ENCODE results near the gene ECM2. TPM values are rescaled to one million over a fixed set of nuclear protein-coding genes. Genes with fewer than 3 reads are reported as not detected.
A peak's percentile ranks its signal among the peaks of the same experiment; 100 is the strongest.

The ECM2 gene
- total and polyA plus RNA-seq, 4 donors, result 47.8 to 102 (median 60.1) TPM

GRCh38 chr9:92509050-92509449 is 26.7 kb downstream of the ECM2 start:
- H3K27ac ChIP-seq (ENCODE audit: low read depth in 1 of 2, low read length in 2 of 2), result peak overlapping the region in 1 of 2 donors; percentile 28
- H3K27me3 ChIP-seq (ENCODE audit: control insufficient read depth in 1 of 2, insufficient read depth in 2 of 2, low read length in 1 of 2), result no peaks in the 10 kb centered on the region
- 93 to 95% methylated on average over 5 of the region's 5 CpGs for WGBS, 2 donors
- no peaks in the 10 kb centered on the region for H3K36me3 ChIP-seq (ENCODE audit: control insufficient read depth in 1 of 2, insufficient read depth in 2 of 2, low read length in 1 of 2)
- no peak overlapping the region for H3K4me3 ChIP-seq (ENCODE audit: low read length in 2 of 2)
- DNase-seq (no peak), ATAC-seq (ENCODE audit: low FRiP score) (no peak)
- intact Hi-C loops (cut with DNase I), result loop anchor here in 1 of 2 donors (10.0 kb wide), 1 partner anchor 126 kb away; no protein-coding TSS in a partner anchor
- no peaks in the 10 kb centered on the region for H3K9me3 ChIP-seq (ENCODE audit: control insufficient read depth, low read length)
- peaks cover 4 to 6% of the 10 kb centered on the region in 2 donors for H3K4me1 ChIP-seq (ENCODE audit: control insufficient read depth in 1 of 2, insufficient read depth in 2 of 2, low read length in 2 of 2)

GRCh38 chr9:92508018-92508820 is 27.6 kb downstream of the ECM2 start:
- DNase-seq (no peak), ATAC-seq (ENCODE audit: low FRiP score) (no peak)
- H3K27me3 ChIP-seq (ENCODE audit: control insufficient read depth in 1 of 2, insufficient read depth in 2 of 2, low read length in 1 of 2), result no peaks in the 10 kb centered on the region
- H3K4me3 ChIP-seq (ENCODE audit: low read length in 2 of 2), result no peak overlapping the region
- intact Hi-C loops (cut with DNase I), result loop anchor here in 1 of 2 donors (10.0 kb wide), 1 partner anchor 127 kb away; no protein-coding TSS in a partner anchor
- WGBS, 2 donors, result 12% methylated on average over 10 of the region's 10 CpGs
- H3K4me1 ChIP-seq (ENCODE audit: control insufficient read depth in 1 of 2, insufficient read depth in 2 of 2, low read length in 2 of 2), result peaks cover 4 to 6% of the 10 kb centered on the region in 2 donors
- no peaks in the 10 kb centered on the region for H3K36me3 ChIP-seq (ENCODE audit: control insufficient read depth in 1 of 2, insufficient read depth in 2 of 2, low read length in 1 of 2)
- H3K27ac ChIP-seq (ENCODE audit: low read depth in 1 of 2, low read length in 2 of 2), result peak overlapping the region; percentile 58 to 99
- H3K9me3 ChIP-seq (ENCODE audit: control insufficient read depth, low read length), result no peaks in the 10 kb centered on the region

- no peak for DNase-seq
- H3K4me1 ChIP-seq (ENCODE audit: control insufficient read depth in 1 of 2, insufficient read depth in 2 of 2, low read length in 2 of 2), result peaks cover 4 to 6% of the 10 kb centered on the region in 2 donors
- 66 to 71% methylated on average over 4 of the region's 4 CpGs for WGBS, 2 donors
Observed at GRCh38 chr9:92507496-92507895, 28.3 kb downstream of the ECM2 start.

GRCh38 chr9:92507005-92507404 is 28.8 kb downstream of the ECM2 start:
- Histone ChIP-seq H3K9me3 (ENCODE audit: control insufficient read depth, low read length) (no peaks in the 10 kb centered on the region), H3K36me3 (ENCODE audit: control insufficient read depth in 1 of 2, insufficient read depth in 2 of 2, low read length in 1 of 2) (no peaks in the 10 kb centered on the region), H3K4me3 (ENCODE audit: low read length in 2 of 2) (no peak overlapping the region), H3K4me1 (ENCODE audit: control insufficient read depth in 1 of 2, insufficient read depth in 2 of 2, low read length in 2 of 2) (peaks cover 4 to 6% of the 10 kb centered on the region in 2 donors), H3K27me3 (ENCODE audit: control insufficient read depth in 1 of 2, insufficient read depth in 2 of 2, low read length in 1 of 2) (no peaks in the 10 kb centered on the region), H3K27ac (ENCODE audit: low read depth in 1 of 2, low read length in 2 of 2) (peak overlapping the region; percentile 58 to 84)
- ATAC-seq (ENCODE audit: low FRiP score), result no peak
- 74% methylated on average over 2 of the region's 2 CpGs for WGBS, 2 donors
- intact Hi-C loops (cut with DNase I), result loop anchor here in 1 of 2 donors (10.0 kb wide), 1 partner anchor 128 kb away; no protein-coding TSS in a partner anchor
- DNase-seq, result no peak

More at GRCh38 chr9:92507496-92507895, 28.3 kb downstream of the ECM2 start:
- no peaks in the 10 kb centered on the region for H3K36me3 ChIP-seq (ENCODE audit: control insufficient read depth in 1 of 2, insufficient read depth in 2 of 2, low read length in 1 of 2)
- H3K27me3 ChIP-seq (ENCODE audit: control insufficient read depth in 1 of 2, insufficient read depth in 2 of 2, low read length in 1 of 2), result no peaks in the 10 kb centered on the region
- no peaks in the 10 kb centered on the region for H3K9me3 ChIP-seq (ENCODE audit: control insufficient read depth, low read length)
- no peak overlapping the region for H3K4me3 ChIP-seq (ENCODE audit: low read length in 2 of 2)
- intact Hi-C loops (cut with DNase I), result loop anchor here in 1 of 2 donors (10.0 kb wide), 1 partner anchor 127 kb away; no protein-coding TSS in a partner anchor
- no peak for ATAC-seq (ENCODE audit: low FRiP score)
- H3K27ac ChIP-seq (ENCODE audit: low read depth in 1 of 2, low read length in 2 of 2), result peak overlapping the region; percentile 58 to 99

GRCh38 chr9:92506184-92506857 is 29.5 kb downstream of the ECM2 start:
- H3K27ac ChIP-seq (ENCODE audit: low read depth in 1 of 2, low read length in 2 of 2), result peak overlapping the region; percentile 58 to 84
- no peak overlapping the region for H3K4me3 ChIP-seq (ENCODE audit: low read length in 2 of 2)
- DNase-seq (peak in 1 of 2 donors; percentile 74), ATAC-seq (ENCODE audit: low FRiP score) (peak; percentile 77)
- 2 to 8% methylated on average over 3 of the region's 3 CpGs for WGBS, 2 donors
- H3K27me3 ChIP-seq (ENCODE audit: control insufficient read depth in 1 of 2, insufficient read depth in 2 of 2, low read length in 1 of 2), result no peaks in the 10 kb centered on the region
- H3K36me3 ChIP-seq (ENCODE audit: control insufficient read depth in 1 of 2, insufficient read depth in 2 of 2, low read length in 1 of 2), result no peaks in the 10 kb centered on the region
- peaks cover 4 to 6% of the 10 kb centered on the region in 2 donors for H3K4me1 ChIP-seq (ENCODE audit: control insufficient read depth in 1 of 2, insufficient read depth in 2 of 2, low read length in 2 of 2)
- intact Hi-C loops (cut with DNase I), result loop anchor here in 1 of 2 donors (10.0 kb wide), 1 partner anchor 128 kb away; no protein-coding TSS in a partner anchor
- H3K9me3 ChIP-seq (ENCODE audit: control insufficient read depth, low read length), result no peaks in the 10 kb centered on the region

GRCh38 chr9:92504881-92505280 is 30.9 kb downstream of the ECM2 start:
- Histone ChIP-seq H3K9me3 (ENCODE audit: control insufficient read depth, low read length) (no peaks in the 10 kb centered on the region), H3K4me3 (ENCODE audit: low read length in 2 of 2) (no peak overlapping the region), H3K27me3 (ENCODE audit: control insufficient read depth in 1 of 2, insufficient read depth in 2 of 2, low read length in 1 of 2) (no peaks in the 10 kb centered on the region), H3K4me1 (ENCODE audit: control insufficient read depth in 1 of 2, insufficient read depth in 2 of 2, low read length in 2 of 2) (peaks cover 4 to 6% of the 10 kb centered on the region in 2 donors), H3K27ac (ENCODE audit: low read depth in 1 of 2, low read length in 2 of 2) (peak overlapping the region; percentile 89), H3K36me3 (ENCODE audit: control insufficient read depth in 1 of 2, insufficient read depth in 2 of 2, low read length in 1 of 2) (no peaks in the 10 kb centered on the region)
- ATAC-seq (ENCODE audit: low FRiP score) (no peak), DNase-seq (no peak)
- intact Hi-C loops (cut with DNase I), result loop anchor here in 1 of 2 donors (10.0 kb wide), 1 partner anchor 130 kb away; no protein-coding TSS in a partner anchor
- WGBS, 2 donors, result 85 to 87% methylated on average over 2 of the region's 2 CpGs

- no peak overlapping the region for H3K27ac ChIP-seq (ENCODE audit: low read depth in 1 of 2, low read length in 2 of 2)
- H3K27me3 ChIP-seq (ENCODE audit: control insufficient read depth in 1 of 2, insufficient read depth in 2 of 2, low read length in 1 of 2), result no peaks in the 10 kb centered on the region
- peaks cover 4 to 6% of the 10 kb centered on the region in 2 donors for H3K4me1 ChIP-seq (ENCODE audit: control insufficient read depth in 1 of 2, insufficient read depth in 2 of 2, low read length in 2 of 2)
- DNase-seq (no peak), ATAC-seq (ENCODE audit: low FRiP score) (no peak)
- no peaks in the 10 kb centered on the region for H3K9me3 ChIP-seq (ENCODE audit: control insufficient read depth, low read length)
- intact Hi-C loops (cut with DNase I), result loop anchor here in 1 of 2 donors (10.0 kb wide), 1 partner anchor 132 kb away; no protein-coding TSS in a partner anchor
- no peak overlapping the region for H3K4me3 ChIP-seq (ENCODE audit: low read length in 2 of 2)
- 74 to 89% methylated on average over 2 of the region's 2 CpGs for whole genome bisulfite sequencing, 2 donors
- H3K36me3 ChIP-seq (ENCODE audit: control insufficient read depth in 1 of 2, insufficient read depth in 2 of 2, low read length in 1 of 2), result no peaks in the 10 kb centered on the region
Observed at GRCh38 chr9:92503156-92503555, 32.6 kb downstream of the ECM2 start.

GRCh38 chr9:92501671-92502393 is 34.0 kb downstream of the ECM2 start:
- H3K9me3 ChIP-seq (ENCODE audit: control insufficient read depth, low read length), result no peaks in the 10 kb centered on the region
- no peak overlapping the region for H3K4me3 ChIP-seq (ENCODE audit: low read length in 2 of 2)
- intact Hi-C loops (cut with DNase I), result loop anchor here in 1 of 2 donors (10.0 kb wide), 1 partner anchor 133 kb away; no protein-coding TSS in a partner anchor
- DNase-seq, result peak in 1 of 2 donors; percentile 68
- ATAC-seq (ENCODE audit: low FRiP score), result peak; percentile 71
- WGBS, 2 donors, result 42 to 44% methylated on average over 5 of the region's 5 CpGs
- H3K36me3 ChIP-seq (ENCODE audit: control insufficient read depth in 1 of 2, insufficient read depth in 2 of 2, low read length in 1 of 2), result no peaks in the 10 kb centered on the region
- peak overlapping the region; percentile 52 to 90 for H3K27ac ChIP-seq (ENCODE audit: low read depth in 1 of 2, low read length in 2 of 2)
- no peaks in the 10 kb centered on the region for H3K27me3 ChIP-seq (ENCODE audit: control insufficient read depth in 1 of 2, insufficient read depth in 2 of 2, low read length in 1 of 2)
- H3K4me1 ChIP-seq (ENCODE audit: control insufficient read depth in 1 of 2, insufficient read depth in 2 of 2, low read length in 2 of 2), result peaks cover 4 to 6% of the 10 kb centered on the region in 2 donors
